Activated T-cell treated with anti-CD3 and anti-CD28 coated beads, Interleukin-2, amount 50 U/mL, for 4 hours (primary cell): ENCODE results near the gene CHRNA1. TPM values are rescaled to one million over a fixed set of nuclear protein-coding genes. Genes with fewer than 3 reads are reported as not detected.
A peak's percentile ranks its signal among the peaks of the same experiment; 100 is the strongest.

ENCODE experiments used
- ATAC-seq, 2 donors: fragments of 200-7000 bp; cut with Tn5 transposase; one replicate each; pipeline ENCODE4 v1.10.0; 2021
- DNase-seq: peaks from one replicate; pipeline ENCODE4 v3.0.0-alpha.2; 2020
- H3K27me3 Mint-ChIP-seq: one replicate; pipeline ENCODE4 v1.8.0; 2021; ENCODE audit warnings: low read depth, mixed read lengths
- H3K36me3 Mint-ChIP-seq: one replicate; pipeline ENCODE4 v1.8.0; 2022; ENCODE audit warnings: mixed read lengths; ENCODE audit not compliant: insufficient read depth
- H3K4me1 Mint-ChIP-seq: one replicate; pipeline ENCODE4 v1.8.0; 2021; ENCODE audit warnings: low read depth, mixed read lengths
- H3K4me3 Mint-ChIP-seq: one replicate; pipeline ENCODE4 v1.8.0; 2021; ENCODE audit warnings: mild to moderate bottlenecking, moderate library complexity, mixed read lengths
- H3K9me3 Mint-ChIP-seq: one replicate; pipeline ENCODE4 v1.8.0; 2021; ENCODE audit warnings: mixed read lengths
- total RNA-seq, 3 donors: library from RNA; stranded (reverse); gene quantifications; one replicate each; pipeline ENCODE4 v1.2.1, GENCODE V29; 2021

The CHRNA1 gene
- not detected for total RNA-seq

DNA sequence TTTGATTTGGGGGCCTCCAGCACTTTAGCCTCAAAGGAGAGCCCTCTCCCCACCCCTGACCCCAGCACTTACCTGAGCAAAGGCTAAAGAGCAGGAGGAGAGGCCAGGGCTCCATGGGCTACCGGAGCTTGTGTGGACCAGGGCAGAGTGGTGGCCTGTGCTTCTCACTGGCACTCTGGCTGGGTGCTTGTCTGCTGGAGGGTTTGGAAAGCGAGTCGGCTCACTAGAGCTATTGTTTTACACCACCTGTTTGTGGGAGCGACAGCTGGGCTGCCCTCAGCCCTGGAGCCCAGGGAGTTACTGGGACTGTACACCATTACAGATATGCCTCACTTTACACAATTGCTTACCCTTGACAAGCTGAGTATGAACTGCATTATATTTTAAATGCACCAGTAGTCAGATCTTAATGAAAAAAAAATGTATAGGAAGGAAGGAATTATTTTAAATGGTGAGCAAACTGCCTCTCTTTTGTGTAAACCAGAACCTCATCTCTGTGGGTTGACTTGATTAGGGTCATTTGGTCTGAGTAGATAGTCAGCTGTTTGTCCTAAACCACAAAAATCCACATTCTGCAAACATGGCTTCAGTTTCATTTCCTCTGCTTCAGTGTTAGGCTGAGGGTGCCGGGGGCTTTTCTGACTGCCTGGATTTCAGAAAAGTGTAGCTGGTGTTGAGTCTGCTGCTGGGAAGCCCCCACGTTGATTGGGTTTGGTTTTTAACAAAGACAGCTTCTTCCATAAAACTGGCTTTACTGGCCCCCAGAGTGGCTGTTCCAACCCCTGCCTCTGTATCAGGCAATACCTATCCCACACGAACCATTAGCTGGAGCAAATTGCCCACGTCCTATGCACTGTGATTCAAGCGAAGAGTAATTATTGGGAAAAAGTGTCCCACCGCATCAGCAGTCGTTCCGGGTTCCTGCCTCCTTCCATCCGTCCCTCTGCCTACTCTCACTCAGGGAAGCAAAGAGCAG, at the start of gene CHRNA1:
Gene CHRNA1 (minus strand): TSS at position 193 of the 976 bp plus-strand sequence. CDS start 78 bp downstream, at position 115.
- peak in 1 of 2 donors; percentile 18 for ATAC-seq
- H3K4me1 Mint-ChIP-seq: peaks cover 3% of the 10 kb centered on the region
- no peak within 1 kb of the TSS for H3K4me3 Mint-ChIP-seq
- no peaks in the 10 kb centered on the region for H3K9me3 Mint-ChIP-seq
- peaks cover 6% of the 10 kb centered on the region for H3K27me3 Mint-ChIP-seq
- DNase-seq: no peak
- H3K36me3 Mint-ChIP-seq: no peaks in the 10 kb centered on the region

DNA sequence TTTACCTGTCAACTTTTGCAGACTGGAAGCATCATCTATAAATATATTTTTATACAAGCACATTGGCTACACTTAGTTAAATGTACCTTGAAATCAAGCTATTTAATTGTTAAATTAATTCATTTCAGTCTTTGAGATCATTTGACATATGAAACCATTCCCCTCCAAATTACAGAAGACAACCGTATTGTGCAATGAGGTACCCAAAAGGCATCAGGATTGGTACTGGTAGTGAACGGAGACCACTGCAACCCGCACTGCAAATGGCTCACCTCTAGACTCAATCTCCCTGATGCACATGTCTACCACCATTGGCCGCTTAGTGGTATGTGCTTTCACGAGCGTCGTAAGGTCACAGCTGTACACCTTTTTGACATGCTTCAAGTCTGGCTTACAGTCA, 47.8 kb upstream of the CHRNA1 start:
- no peak overlapping the region for H3K4me3 Mint-ChIP-seq
- H3K9me3 Mint-ChIP-seq: no peaks in the 10 kb centered on the region
- H3K36me3 Mint-ChIP-seq: no peaks in the 10 kb centered on the region
- no peaks in the 10 kb centered on the region for H3K4me1 Mint-ChIP-seq
- ATAC-seq: no peak
- no peak for DNase-seq
- H3K27me3 Mint-ChIP-seq: no peaks in the 10 kb centered on the region

DNA sequence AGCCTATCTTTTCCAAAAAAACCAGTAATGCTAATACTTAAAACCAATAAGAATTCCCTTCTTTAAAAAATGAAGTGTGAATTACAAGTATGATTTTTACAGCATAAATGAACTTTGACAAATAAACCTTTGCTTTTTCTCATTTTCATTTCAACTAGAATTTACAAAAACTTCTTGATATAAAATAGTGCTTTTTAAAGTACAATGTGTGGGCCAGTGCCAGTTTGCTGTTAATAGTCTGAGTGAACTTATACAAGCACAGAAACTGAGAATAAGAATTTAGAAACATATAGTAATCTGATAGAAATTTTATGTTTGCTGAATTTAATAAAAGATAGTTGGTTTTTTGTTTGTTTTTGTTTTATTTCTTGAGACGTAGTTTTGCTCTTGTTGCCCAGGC, 43.7 kb upstream of the CHRNA1 start:
- DNase-seq (no peak), ATAC-seq (no peak)
- Mint-ChIP-seq H3K9me3 (no peaks in the 10 kb centered on the region), H3K36me3 (no peaks in the 10 kb centered on the region), H3K4me1 (no peaks in the 10 kb centered on the region), H3K27me3 (no peaks in the 10 kb centered on the region), H3K4me3 (no peak overlapping the region)

DNA sequence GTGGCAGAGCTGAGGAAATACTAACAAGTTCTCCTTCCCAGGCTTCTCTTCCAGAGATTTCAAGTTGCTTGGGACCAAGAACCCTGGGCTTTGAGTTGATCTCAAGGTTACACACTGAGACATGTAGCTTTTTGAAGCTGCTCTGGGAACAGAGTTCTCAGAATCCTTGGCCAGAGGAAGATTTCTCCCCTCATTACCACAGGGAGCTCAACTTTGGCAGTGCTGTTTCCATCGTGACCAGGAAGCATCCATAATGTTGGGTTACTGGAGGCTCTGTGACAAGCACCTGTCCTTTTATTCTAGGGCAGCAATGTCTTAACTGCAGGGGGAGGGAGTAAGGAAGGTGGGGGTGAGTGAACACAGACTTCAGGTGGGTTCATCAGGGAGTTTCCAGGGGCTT, 41.5 kb upstream of the CHRNA1 start:
- no peak for DNase-seq
- H3K27me3 Mint-ChIP-seq: no peaks in the 10 kb centered on the region
- H3K4me3 Mint-ChIP-seq: no peak overlapping the region
- H3K9me3 Mint-ChIP-seq: no peaks in the 10 kb centered on the region
- no peak for ATAC-seq
- no peaks in the 10 kb centered on the region for H3K36me3 Mint-ChIP-seq
- no peaks in the 10 kb centered on the region for H3K4me1 Mint-ChIP-seq

DNA sequence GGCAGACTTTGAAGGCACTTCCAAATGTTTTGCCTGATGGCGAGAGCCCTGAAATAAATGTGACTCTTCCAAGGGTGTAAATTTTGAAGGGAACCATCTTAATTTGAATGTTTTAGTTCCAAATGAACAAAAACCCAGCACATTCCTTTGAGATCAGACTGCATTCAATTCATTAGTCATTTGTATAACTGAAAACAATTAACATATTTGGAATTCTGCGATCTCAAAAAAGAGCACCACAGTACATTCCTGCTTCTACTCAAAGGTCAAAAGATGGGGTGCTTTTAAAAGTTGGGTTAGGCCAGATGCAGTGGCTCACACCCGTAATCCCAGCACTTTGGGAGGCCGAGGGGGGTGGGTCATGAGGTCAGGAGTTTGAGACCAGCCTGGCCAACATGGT, 38.2 kb upstream of the CHRNA1 start:
- Mint-ChIP-seq H3K27me3 (no peaks in the 10 kb centered on the region), H3K4me1 (peaks cover 2% of the 10 kb centered on the region)
- no peak for ATAC-seq

DNA sequence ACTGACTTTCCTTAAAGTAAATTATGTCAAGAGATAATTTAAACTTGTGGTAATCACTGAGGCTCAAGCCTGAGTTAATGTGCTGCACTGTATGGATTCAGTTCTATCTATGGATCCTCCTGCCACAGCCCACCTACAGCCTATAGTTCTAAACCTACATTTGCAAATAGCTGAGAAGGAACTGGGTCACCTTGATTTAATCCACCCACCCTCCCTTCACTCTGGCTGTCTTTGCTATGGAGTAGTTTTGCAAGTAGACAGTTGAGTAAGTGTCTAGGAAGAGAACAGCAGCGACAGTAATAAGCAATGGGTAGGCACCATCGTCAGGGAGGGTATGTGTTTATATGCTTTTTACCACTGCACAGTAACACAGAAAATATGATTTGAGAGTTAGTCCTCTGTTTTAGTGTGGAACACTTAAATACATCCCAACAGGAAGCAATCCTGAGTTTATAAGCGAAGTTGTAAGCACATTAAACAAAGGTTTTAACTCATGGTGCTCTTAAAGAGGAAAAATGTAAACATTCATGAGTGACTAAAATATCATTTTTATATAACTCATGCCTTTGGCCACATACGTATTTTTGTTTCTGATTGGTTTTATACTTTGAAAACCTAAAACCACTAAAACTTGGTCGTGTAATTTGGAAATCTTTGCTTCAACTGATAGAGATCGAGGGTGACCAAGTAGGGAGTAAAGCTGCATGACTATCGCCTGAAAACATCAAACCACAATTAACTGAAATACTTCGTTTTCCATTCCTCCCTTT, 36.3 kb upstream of the CHRNA1 start:
- ATAC-seq (no peak), DNase-seq (no peak)
- no peak overlapping the region for H3K4me3 Mint-ChIP-seq
- H3K36me3 Mint-ChIP-seq: no peaks in the 10 kb centered on the region
- H3K27me3 Mint-ChIP-seq: no peaks in the 10 kb centered on the region
- H3K9me3 Mint-ChIP-seq: no peaks in the 10 kb centered on the region
- peaks cover 4% of the 10 kb centered on the region for H3K4me1 Mint-ChIP-seq

More for the DNA sequence above, 38.2 kb upstream of the CHRNA1 start:
- no peak for DNase-seq
- Mint-ChIP-seq H3K4me3 (no peak overlapping the region), H3K36me3 (no peaks in the 10 kb centered on the region), H3K9me3 (no peaks in the 10 kb centered on the region)

DNA sequence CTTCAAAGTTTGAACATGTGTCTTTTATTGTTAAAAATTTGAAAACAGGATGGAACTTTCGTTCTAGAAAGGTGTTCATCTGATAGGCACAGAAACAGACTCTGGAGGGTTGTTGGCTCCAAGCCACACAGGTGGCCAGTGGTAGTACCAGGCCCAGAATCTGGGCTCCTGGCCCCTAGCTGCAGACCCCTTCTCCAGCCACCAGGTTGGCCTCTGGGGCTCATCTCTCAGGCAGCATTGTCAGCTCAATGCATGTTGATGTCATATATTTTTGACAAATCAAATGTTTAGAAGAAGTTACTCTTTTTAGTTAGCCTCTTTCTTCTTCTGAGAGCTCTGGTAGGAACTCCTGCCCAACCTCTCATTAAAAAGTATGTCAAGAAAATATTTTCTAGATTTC, 34.5 kb upstream of the CHRNA1 start:
- Mint-ChIP-seq H3K9me3 (no peaks in the 10 kb centered on the region), H3K4me1 (peaks cover 10% of the 10 kb centered on the region), H3K36me3 (no peaks in the 10 kb centered on the region), H3K27me3 (no peaks in the 10 kb centered on the region), H3K4me3 (no peak overlapping the region)
- DNase-seq: no peak
- no peak for ATAC-seq

DNA sequence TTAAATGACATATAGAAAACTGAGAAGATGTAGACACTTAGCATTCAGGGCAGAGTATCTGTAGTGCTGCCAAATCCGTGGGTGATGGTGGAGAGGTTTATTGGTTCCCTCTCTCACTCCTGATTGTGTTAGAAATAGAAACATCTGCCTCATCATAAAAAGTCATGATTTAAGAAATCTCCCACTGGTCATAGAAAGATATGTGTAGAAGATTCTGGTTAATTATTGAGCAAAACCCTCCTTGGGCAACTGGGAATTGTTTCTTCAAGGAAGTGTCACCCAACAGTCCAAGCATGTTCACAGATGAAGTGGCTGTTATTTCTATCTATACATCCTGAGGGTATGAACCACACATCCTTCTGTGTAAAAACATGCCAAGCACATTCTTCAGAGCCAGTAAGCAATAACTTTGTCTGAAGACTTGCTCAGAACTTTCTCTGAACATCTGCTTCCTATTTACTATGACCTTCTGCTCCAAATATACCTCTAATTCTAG, 33.6 kb upstream of the CHRNA1 start:
- Mint-ChIP-seq H3K4me3 (no peak overlapping the region), H3K36me3 (no peaks in the 10 kb centered on the region), H3K27me3 (no peaks in the 10 kb centered on the region), H3K4me1 (peaks cover 10% of the 10 kb centered on the region), H3K9me3 (no peaks in the 10 kb centered on the region)
- ATAC-seq: no peak
- no peak for DNase-seq

DNA sequence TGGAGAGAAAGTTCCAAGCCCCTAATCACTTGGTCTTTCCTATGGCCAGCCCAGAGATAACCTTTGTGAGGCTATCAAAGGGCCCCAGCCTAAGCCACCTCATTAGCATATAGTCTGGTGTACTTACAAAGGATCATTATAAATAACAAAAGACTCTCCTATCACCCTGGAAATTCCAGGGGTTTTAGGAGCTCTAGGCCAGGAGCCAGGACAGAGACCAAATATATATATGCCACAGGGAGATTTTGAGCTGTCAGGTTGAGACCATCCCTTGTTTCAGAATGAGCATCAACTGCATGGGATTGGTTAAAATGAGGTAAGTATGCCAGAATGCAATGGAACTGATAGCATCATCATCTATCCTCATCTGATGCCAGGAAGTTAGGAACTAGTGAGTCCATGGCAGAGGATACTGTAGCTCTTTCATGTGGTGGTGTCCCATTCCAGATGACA, 32.1 kb upstream of the CHRNA1 start:
- DNase-seq: no peak
- H3K4me3 Mint-ChIP-seq: no peak overlapping the region
- peak in 1 of 2 donors; percentile 41 for ATAC-seq
- peaks cover 10% of the 10 kb centered on the region for H3K4me1 Mint-ChIP-seq
- no peaks in the 10 kb centered on the region for H3K36me3 Mint-ChIP-seq
- peaks cover 2% of the 10 kb centered on the region for H3K27me3 Mint-ChIP-seq
- H3K9me3 Mint-ChIP-seq: no peaks in the 10 kb centered on the region

DNA sequence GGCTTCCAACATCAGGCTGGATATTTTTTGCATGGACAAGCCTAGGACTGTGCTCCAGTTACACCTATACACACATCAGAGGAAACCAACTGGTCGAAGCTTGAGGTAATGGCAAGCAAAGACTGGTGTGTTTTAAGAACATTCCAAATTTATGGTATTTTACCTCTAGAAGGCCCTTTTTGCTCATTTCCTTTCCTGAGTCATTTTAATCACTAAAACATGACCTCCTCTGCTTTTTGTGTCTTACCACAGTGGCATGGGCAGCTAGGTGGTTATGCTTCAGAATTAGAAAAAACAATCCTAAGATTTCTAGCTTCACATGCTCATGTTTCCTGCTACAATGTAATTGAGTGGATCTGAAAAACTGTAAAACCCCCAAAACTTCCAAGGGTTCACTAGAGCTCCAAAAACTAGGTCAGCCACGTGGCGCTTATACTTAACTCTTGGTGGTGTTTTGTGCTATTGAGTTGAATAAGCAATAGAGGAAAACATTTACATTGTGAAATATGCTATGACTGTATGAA, 30.6 kb upstream of the CHRNA1 start:
- no peak for DNase-seq
- H3K4me3 Mint-ChIP-seq: no peak overlapping the region
- peaks cover 10% of the 10 kb centered on the region for H3K4me1 Mint-ChIP-seq
- H3K36me3 Mint-ChIP-seq: no peaks in the 10 kb centered on the region
- H3K27me3 Mint-ChIP-seq: peaks cover 2% of the 10 kb centered on the region
- H3K9me3 Mint-ChIP-seq: no peaks in the 10 kb centered on the region
- ATAC-seq: peak; percentile 52 to 74

DNA sequence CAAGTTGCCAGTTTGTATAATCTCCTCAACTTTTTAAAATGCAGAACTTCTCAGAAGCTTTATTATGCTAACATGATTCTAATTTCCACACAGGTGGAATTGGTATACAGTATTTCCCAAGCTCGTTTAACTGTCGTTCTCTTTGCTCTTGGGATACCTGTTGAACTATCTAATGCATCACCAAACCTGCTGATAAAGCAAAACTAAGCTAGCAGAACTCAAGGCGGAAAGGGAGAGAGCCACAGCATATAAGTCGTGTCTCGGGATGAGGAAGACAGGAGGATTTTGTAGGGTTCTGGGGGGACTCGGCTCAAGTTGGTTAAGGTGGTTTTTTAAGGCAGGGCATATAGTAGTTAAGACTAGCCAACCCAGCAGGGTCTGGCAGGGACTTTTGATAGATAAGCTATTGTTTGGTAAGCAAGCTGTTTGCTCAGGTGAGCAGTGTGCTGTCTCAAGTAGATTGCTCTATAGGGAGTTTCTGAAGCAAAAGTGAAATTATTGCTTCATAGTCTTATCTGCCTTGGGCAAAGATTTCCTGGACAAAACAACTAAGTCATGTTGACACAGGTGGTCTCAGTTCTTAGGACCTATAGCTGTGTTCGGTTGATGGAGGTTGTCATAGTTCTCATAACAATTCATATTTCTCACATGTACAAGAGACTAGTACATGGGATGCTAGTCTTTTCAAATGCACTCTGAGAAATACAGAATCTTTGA, 28.2 kb upstream of the CHRNA1 start:
- Mint-ChIP-seq H3K27me3 (peaks cover 2% of the 10 kb centered on the region), H3K36me3 (no peaks in the 10 kb centered on the region), H3K4me1 (peaks cover 20% of the 10 kb centered on the region), H3K9me3 (no peaks in the 10 kb centered on the region), H3K4me3 (no peak overlapping the region)
- DNase-seq (no peak), ATAC-seq (no peak)

DNA sequence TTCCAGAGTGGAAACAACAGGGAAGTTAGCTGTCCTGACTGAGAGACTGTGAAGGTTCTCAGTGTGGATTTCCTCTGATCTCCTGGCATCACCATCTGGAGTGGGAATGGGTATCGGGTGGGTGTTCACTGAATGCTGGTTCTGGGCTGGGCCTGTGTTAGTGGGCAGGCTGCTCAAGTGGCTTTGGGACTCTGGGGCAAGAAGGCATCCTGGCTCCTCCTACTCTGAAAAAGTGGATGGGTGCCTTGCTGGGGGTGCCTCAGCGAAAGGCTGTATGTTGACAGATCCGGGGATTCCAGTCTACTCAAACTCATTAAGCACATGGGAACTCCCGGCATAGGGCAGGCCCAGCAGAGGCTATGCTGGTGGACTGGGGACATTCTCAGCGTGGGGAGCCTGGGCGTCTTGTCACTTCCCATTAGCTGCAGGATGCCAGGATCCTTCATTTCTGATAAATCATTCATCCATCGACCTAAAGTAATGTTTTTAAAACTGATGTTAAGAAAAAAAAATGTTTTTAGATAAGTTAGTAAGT, 27.5 kb upstream of the CHRNA1 start:
- H3K27me3 Mint-ChIP-seq: peaks cover 2% of the 10 kb centered on the region
- H3K36me3 Mint-ChIP-seq: no peaks in the 10 kb centered on the region
- no peak overlapping the region for H3K4me3 Mint-ChIP-seq
- DNase-seq (no peak), ATAC-seq (no peak)
- H3K9me3 Mint-ChIP-seq: no peaks in the 10 kb centered on the region
- peaks cover 20% of the 10 kb centered on the region for H3K4me1 Mint-ChIP-seq

DNA sequence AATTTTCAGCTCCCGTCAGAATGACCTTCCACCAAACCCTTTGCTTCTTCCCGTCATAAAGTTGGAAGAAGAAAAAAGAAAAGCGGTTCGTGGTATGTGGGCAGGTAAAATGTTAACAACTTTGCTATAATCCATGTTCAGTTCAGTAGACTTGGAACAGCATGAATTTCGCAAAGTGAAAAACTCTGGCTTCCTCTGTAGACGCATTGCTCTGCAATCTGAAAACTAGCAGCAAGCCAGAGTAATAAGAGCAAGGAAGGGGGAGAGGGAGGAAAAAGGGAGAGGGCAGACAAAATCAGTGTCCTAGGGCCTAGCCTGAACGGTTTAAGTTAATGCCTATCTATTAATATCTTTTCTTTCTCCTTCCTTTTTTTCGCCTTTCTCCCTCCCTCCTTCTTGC, 26.7 kb upstream of the CHRNA1 start:
- no peak overlapping the region for H3K4me3 Mint-ChIP-seq
- H3K27me3 Mint-ChIP-seq: peaks cover 2% of the 10 kb centered on the region
- ATAC-seq: no peak
- DNase-seq: no peak
- H3K36me3 Mint-ChIP-seq: no peaks in the 10 kb centered on the region
- peaks cover 20% of the 10 kb centered on the region for H3K4me1 Mint-ChIP-seq
- no peaks in the 10 kb centered on the region for H3K9me3 Mint-ChIP-seq

DNA sequence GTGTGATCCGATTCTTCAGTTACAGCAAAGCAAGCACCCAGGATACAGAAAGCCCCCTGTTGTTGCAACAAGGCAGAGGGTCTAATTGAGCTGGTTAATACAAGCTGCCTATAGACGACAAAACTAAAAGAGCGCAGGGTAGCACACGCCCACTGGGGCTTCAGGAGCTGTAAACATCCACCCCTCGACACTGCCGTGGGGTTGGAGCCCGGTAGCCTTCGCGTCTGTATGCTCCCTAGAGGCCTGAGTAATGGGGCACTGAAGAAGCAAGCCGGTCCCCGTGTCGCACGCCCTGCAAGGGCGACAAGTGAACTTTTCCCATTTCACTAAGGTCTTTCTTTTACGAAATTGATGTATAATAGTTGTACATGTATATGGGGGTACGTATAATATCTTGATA, 24.7 kb upstream of the CHRNA1 start:
- Mint-ChIP-seq H3K27me3 (peaks cover 2% of the 10 kb centered on the region), H3K9me3 (no peaks in the 10 kb centered on the region), H3K36me3 (no peaks in the 10 kb centered on the region), H3K4me1 (peaks cover 12% of the 10 kb centered on the region), H3K4me3 (no peak overlapping the region)
- ATAC-seq (no peak), DNase-seq (no peak)
